Measurements from ENCODE around the gene ZC2HC1C.

DNA sequence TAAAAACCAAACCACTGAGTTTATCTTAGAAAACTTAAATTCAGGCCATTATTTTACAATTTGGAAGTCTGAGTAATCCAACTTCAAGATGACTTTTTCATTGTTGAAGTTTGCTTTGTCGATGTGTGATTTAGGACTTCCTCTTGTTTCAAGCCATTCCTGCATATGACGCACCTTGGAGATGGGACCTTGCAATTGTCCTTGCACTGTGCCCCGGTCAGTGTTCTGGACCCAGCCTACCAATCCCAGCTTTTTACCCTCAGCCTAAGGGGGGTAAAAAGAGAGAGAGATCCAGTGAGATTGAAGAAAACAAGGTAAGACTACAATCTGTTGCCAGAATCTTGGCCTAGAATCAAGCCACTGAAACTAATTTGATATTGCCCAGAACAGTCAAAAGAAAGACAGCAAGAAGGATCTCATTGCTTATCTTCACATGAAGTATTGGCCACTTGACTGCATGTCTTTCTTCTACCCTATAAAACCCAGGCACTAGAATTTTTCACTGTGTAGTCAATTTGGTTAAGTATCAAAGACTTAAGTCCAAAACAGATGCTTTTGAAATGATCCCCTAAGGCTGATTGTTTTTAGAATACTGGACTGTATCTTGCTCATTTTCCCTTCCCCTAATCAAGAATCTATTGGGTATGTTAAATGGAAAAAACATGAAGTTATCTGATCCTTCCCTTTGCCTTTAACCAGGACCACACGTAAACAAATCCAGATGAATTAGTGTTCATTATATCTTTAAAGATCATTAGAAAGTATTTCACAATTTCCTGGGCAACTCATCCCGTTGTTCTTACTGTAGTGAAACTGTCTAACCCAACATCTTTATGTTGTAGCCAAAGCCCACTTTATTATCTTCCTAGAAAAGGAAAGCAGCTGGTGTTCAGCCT lies 15.8 kb upstream of the ZC2HC1C start:
- TF ChIP-seq PHF21A (CRISPR knock-in tag; IDR thresholded peaks at IDR 0.05) (no peak), FOXA1 (IDR thresholded peaks at IDR 0.05) (no peak), FOXA1 (CRISPR knock-in tag; IDR thresholded peaks at IDR 0.05) (no peak)
